Activated T-cell treated with anti-CD3 and anti-CD28 coated beads, Interleukin-2, amount 50 U/mL, for 24 hours (primary cell): ENCODE measurements around the gene FAM228B.
"Not testable (repeated sequence)": the region's sequence is repeated elsewhere in the genome, so short reads cannot be mapped to it uniquely, and the experiment has no call there.

Experiments
- DNase-seq: peaks from one replicate; pipeline ENCODE4 v3.0.0-alpha.2; 2020
- H3K27ac Mint-ChIP-seq: 2 replicates; pipeline ENCODE4 v1.8.0; 2020; ENCODE audit warnings: mild to moderate bottlenecking, mixed read lengths
- H3K27me3 Mint-ChIP-seq: 2 replicates; pipeline ENCODE4 v1.8.0; 2020; ENCODE audit warnings: mixed read lengths
- H3K36me3 Mint-ChIP-seq: 2 replicates; pipeline ENCODE4 v1.8.0; 2020; ENCODE audit warnings: low read depth, mixed read lengths
- H3K4me1 Mint-ChIP-seq: 2 replicates; pipeline ENCODE4 v1.8.0; 2020; ENCODE audit warnings: low read depth, mixed read lengths
- H3K4me3 Mint-ChIP-seq: 2 replicates; pipeline ENCODE4 v1.8.0; 2020; ENCODE audit warnings: mild to moderate bottlenecking, moderate library complexity, mixed read lengths
- H3K9me3 Mint-ChIP-seq: 2 replicates; pipeline ENCODE4 v1.8.0; 2020; ENCODE audit warnings: mixed read lengths

The FAM228B gene

DNA sequence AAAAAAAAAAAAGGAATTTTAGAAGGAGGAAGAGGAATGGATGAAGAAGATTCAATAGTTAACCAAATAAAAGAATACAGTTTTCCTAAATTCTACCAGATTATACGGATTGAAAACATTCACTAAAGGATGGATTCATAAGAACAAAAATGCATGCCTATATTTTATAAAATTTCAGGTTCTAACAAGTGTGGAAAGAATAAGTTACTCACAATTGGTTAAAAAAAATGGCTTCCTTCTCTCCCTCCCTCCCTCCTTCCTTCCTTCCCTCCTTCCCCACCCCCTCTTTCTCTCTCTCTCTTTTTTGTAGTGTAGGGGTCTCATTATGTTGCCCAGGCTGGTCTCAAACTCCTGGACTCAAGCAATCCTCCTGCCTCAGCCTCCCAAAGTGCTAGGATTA, 37.0 kb upstream of the FAM228B start:
- H3K27ac Mint-ChIP-seq: no peak overlapping the region
- no peak for DNase-seq
- no peak overlapping the region for H3K4me3 Mint-ChIP-seq
- no peaks in the 10 kb centered on the region for H3K9me3 Mint-ChIP-seq
- no peaks in the 10 kb centered on the region for H3K27me3 Mint-ChIP-seq
- H3K4me1 Mint-ChIP-seq: peaks cover 18% of the 10 kb centered on the region
- H3K36me3 Mint-ChIP-seq: peaks cover 10% of the 10 kb centered on the region

DNA sequence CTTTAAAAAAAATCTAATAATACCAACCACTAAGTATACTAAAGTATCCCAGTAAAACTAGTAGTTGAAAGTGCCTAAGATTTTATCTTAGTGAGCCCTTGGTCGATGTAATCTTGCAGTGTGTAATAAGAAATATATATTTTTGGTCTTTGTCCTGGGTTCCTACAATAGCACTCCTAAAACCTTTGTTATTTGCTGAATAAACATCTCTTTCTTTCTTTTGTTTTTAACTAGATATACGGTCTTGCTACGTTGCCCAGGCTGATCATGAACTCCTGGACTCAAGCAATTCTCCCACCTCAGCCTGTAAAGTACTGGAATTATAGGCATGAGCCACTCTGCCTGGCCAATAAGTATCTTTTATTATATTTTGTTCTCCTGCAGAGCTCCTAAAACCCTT, 36.2 kb upstream of the FAM228B start:
- Mint-ChIP-seq H3K27ac (no peak overlapping the region), H3K36me3 (peaks cover 10% of the 10 kb centered on the region), H3K27me3 (no peaks in the 10 kb centered on the region), H3K4me3 (no peak overlapping the region), H3K4me1 (peaks cover 18% of the 10 kb centered on the region), H3K9me3 (no peaks in the 10 kb centered on the region)
- no peak for DNase-seq

DNA sequence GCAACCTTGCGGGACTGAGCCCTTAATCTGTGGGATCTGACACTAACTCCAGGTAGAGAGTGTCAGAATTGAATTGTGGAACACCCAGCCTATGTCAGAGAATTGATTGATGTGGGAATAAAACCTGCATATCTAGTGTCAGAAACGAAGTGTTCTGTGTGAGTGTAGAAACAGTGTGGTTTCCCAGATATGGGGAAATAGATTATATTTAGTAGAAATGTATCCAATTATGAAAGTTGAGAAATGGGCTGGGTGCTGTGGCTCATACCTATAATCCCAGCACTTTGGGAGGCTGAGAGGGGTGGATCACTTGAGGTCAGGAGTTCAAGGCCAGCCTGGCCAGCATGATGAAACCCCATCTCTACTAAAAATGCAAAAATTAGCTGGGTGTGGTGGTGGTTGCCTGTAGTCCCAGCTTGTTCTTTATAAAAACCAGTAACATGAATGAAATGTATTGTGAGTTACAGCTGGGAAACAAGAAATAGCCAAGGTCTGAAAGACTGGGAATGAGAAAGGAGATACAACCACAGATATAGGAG, 34.4 kb upstream of the FAM228B start:
- Mint-ChIP-seq H3K36me3 (peaks cover 5% of the 10 kb centered on the region), H3K27me3 (no peaks in the 10 kb centered on the region), H3K4me1 (peaks cover 10% of the 10 kb centered on the region), H3K27ac (no peak overlapping the region), H3K9me3 (no peaks in the 10 kb centered on the region), H3K4me3 (no peak overlapping the region)
- no peak for DNase-seq

DNA sequence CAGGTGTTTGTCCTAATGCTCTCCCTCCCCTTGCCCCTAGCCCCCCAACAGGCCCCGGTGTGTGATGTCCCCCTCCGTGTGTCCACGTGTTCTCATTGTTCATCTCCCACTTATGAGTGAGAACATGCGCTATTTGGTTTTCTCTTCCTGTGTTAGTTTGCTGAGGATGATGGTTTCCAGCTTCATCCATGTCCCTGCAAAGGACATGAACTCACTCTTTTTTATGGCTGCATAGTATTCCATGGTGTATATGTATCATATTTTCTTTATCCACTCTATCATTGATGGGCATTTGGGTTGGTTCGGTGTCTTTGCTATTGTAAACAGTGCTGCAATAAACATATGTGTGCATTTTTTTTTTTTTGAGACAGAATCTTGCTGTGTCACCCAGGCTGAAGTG, 30.0 kb upstream of the FAM228B start:
- H3K4me1 Mint-ChIP-seq, H3K9me3 Mint-ChIP-seq, DNase-seq, H3K4me3 Mint-ChIP-seq, H3K27ac Mint-ChIP-seq, H3K27me3 Mint-ChIP-seq: not testable (repeated sequence)
- H3K36me3 Mint-ChIP-seq: peaks cover 22% of the 10 kb centered on the region

DNA sequence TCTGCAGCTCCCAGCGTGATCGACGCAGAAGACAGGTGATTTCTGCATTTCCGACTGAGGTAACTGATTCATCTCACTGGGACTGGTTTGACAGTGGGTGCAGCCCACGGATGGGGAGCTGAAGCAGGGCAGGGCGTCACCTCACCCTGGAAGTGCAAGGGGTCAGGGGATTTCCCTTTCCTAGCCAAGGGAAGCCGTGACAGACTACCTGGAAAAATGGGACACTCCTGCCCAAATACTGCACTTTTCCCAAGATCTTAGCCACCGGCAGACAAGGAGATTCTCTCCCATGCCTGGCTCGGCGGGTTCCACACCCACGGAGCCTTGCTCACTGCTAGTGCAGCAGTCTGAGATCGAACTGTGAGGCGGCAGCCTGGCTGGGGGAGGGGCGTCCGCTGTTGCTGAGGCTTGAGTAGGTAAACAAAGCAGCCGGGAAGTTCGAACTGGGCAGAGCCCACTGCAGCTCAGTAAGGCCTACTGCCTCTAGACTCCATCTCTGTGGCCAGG, 28.0 kb upstream of the FAM228B start:
- H3K27me3 Mint-ChIP-seq, H3K4me3 Mint-ChIP-seq, H3K27ac Mint-ChIP-seq, DNase-seq, H3K4me1 Mint-ChIP-seq, H3K9me3 Mint-ChIP-seq: not testable (repeated sequence)
- peaks cover 24% of the 10 kb centered on the region for H3K36me3 Mint-ChIP-seq

DNA sequence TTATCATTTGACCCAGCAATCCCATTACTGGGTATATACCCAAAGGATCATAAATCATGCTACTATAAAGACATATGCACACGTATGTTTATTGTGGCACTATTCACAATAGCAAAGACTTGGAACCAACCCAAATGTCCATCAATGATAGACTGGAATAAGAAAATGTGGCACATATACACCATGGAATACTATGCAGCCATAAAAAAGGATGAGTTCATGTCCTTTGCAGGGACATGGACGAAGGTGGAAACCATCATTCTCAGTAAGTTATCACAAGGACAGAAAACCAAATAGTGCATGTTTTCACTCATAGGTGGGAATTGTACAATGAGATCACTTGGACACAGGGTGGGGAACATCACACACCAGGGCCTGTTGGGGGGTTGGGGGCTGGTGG, 22.5 kb upstream of the FAM228B start:
- H3K4me3 Mint-ChIP-seq, H3K27ac Mint-ChIP-seq, DNase-seq, H3K4me1 Mint-ChIP-seq, H3K27me3 Mint-ChIP-seq, H3K9me3 Mint-ChIP-seq: not testable (repeated sequence)
- H3K36me3 Mint-ChIP-seq: peaks cover 30% of the 10 kb centered on the region

DNA sequence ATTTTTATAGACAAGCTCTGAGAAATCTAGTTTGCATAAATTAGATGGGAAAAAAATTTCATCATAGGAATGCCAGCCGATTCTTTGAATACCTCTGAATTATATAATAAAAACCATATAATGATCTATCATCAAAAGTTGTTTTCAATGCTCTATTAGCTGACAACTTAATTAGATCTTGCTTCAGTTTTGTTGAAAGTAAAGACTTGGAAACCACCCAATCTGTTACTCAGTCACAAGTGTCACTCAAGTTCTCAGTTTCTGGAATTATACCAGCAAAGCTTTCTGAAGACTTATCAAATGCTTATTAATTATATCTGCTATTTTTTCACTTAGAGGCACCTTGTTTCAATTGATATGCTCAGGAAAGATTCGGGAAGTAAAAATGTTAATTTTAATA, 21.3 kb upstream of the FAM228B start:
- H3K27me3 Mint-ChIP-seq: no peaks in the 10 kb centered on the region
- no peak overlapping the region for H3K4me3 Mint-ChIP-seq
- no peak for DNase-seq
- H3K9me3 Mint-ChIP-seq: peaks cover 14% of the 10 kb centered on the region
- peaks cover 21% of the 10 kb centered on the region for H3K36me3 Mint-ChIP-seq
- no peaks in the 10 kb centered on the region for H3K4me1 Mint-ChIP-seq
- H3K27ac Mint-ChIP-seq: no peak overlapping the region

DNA sequence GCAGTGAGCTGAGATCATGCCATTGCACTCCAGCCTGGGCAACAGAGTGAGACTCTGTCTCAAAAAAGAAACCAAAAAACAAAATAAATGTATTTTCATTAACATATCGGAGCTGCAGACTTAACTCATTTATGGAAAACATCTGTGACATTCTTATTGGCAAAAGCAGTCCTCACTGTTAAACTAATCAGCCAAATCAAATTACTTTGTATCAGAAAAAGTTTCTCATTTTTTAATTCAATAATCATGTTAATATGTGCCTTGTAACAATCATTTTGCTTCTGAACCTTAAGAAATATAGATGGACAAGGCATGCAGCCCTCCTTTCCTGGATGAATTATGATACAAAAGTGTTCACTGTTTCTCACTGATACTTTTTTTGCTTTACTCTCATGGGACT, 20.6 kb upstream of the FAM228B start:
- H3K27me3 Mint-ChIP-seq: no peaks in the 10 kb centered on the region
- H3K9me3 Mint-ChIP-seq: peaks cover 20% of the 10 kb centered on the region
- DNase-seq: no peak
- H3K4me3 Mint-ChIP-seq: no peak overlapping the region
- peaks cover 19% of the 10 kb centered on the region for H3K36me3 Mint-ChIP-seq
- H3K27ac Mint-ChIP-seq: no peak overlapping the region
- H3K4me1 Mint-ChIP-seq: no peaks in the 10 kb centered on the region

DNA sequence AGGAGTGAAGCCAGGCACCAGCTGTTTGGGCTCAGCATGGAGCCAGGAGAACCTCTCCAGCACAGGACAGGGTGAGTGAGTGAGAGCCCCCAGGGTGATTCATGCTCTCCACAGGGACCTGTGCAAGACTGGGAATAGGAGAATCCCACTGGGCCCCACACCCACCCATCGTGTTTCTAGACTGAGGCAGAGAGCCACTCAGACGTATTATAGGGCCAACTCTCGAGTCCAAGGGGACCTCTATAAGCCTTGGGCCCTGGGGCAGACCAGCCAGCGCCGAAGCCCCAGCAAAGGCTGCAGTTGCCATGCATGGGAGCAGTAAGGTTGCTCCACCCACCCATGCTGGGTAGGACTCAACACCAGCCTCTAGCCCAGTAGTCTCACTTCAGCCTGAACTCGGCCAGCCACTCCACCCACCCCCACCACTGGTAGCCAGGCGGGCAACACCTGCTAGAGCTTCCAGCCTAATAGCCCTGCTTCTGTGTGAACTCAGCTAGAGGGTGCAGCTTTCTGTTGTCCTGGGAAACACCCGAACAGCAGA, 19.1 kb upstream of the FAM228B start:
- H3K27ac Mint-ChIP-seq: no peak overlapping the region
- DNase-seq: no peak

DNA sequence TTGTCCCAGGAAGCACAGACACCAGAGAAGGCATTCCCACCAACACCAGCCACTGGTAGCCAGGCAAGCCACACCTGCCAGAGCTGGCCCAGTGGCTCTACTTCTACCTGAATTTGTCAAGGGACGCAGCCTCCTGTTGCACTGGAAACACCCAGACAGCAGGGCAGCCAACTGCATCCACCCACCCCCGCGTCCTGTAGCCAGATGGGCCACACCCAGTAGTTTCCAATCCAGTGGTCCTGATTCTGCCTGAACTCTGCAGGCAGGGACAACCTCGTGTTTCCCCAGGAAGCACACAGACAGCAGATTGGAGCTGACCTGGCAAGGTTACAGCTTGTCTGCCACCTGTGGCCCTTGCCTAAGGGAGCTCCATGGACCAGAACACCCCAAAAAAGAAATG, 18.4 kb upstream of the FAM228B start:
- DNase-seq: no peak
- Mint-ChIP-seq H3K36me3 (peaks cover 17% of the 10 kb centered on the region), H3K4me3 (no peak overlapping the region), H3K4me1 (no peaks in the 10 kb centered on the region), H3K27ac (no peak overlapping the region), H3K27me3 (no peaks in the 10 kb centered on the region), H3K9me3 (peaks cover 31% of the 10 kb centered on the region)

More for the DNA sequence above, 19.1 kb upstream of the FAM228B start:
- Mint-ChIP-seq H3K9me3 (peaks cover 28% of the 10 kb centered on the region), H3K27me3 (no peaks in the 10 kb centered on the region), H3K4me3 (no peak overlapping the region), H3K36me3 (peaks cover 19% of the 10 kb centered on the region), H3K4me1 (no peaks in the 10 kb centered on the region)

DNA sequence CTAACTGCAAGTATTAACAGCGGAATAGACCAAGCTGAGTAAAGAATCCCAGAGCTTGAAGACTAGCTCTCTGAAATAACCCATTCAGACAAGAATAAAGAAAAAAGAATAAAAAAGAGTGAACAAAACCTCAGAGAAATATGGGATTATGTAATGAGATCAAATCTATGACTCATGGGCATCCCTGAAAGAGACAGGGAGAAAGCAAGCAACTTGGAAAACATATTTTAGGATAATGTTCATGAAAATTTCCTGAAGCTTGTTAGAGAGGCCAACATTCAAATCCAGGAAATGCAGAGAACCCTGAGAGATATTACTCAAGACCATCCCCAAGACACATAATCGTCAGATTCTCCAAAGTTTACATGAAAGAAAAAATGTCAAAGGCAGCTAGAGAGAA, 17.5 kb upstream of the FAM228B start:
- no peak overlapping the region for H3K4me3 Mint-ChIP-seq
- no peak overlapping the region for H3K27ac Mint-ChIP-seq
- DNase-seq: no peak
- H3K36me3 Mint-ChIP-seq: peaks cover 13% of the 10 kb centered on the region
- H3K4me1 Mint-ChIP-seq: peaks cover 2% of the 10 kb centered on the region
- peaks cover 29% of the 10 kb centered on the region for H3K9me3 Mint-ChIP-seq
- H3K27me3 Mint-ChIP-seq: no peaks in the 10 kb centered on the region

DNA sequence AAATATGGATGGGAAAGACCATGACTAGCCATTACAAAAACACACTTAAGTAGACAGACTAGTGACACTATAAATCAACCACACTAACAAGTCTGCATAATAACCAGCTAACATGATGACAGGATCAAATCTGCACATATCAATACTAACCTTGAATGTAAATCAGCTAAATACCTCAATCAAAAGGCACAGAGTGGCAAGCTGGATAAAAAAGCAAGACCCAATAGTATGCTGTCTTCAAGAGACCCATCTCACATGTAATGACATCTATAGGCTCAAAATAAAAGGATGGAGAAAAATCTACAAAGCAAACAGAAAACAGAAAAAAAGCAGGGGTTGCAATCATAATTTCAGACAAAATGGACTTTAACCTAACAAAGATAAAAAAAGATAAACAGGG, 16.5 kb upstream of the FAM228B start:
- H3K4me1 Mint-ChIP-seq: peaks cover 2% of the 10 kb centered on the region
- H3K36me3 Mint-ChIP-seq: peaks cover 11% of the 10 kb centered on the region
- DNase-seq: no peak
- H3K4me3 Mint-ChIP-seq: no peak overlapping the region
- H3K9me3 Mint-ChIP-seq: peaks cover 29% of the 10 kb centered on the region
- H3K27me3 Mint-ChIP-seq: no peaks in the 10 kb centered on the region
- H3K27ac Mint-ChIP-seq: no peak overlapping the region

DNA sequence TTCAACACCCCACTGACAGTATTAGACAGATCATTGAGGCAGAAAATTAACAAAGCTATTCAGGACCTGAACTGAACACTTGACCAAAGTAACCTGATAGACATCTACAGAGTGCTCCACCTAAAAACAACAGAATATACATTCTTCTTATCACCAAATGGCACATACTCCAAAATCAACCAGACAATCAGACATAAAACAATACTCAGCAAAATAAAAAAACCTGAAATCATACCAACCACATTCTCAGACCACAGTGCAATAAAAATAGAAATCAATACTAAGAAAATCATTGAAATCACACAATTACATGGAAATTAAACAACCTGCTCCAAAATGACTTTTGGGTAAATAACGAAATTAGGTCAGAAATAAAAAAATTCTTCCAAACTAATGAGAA, 15.9 kb upstream of the FAM228B start:
- H3K4me1 Mint-ChIP-seq: peaks cover 2% of the 10 kb centered on the region
- H3K27ac Mint-ChIP-seq: no peak overlapping the region
- DNase-seq: no peak
- H3K4me3 Mint-ChIP-seq: no peak overlapping the region
- H3K27me3 Mint-ChIP-seq: no peaks in the 10 kb centered on the region
- H3K36me3 Mint-ChIP-seq: peaks cover 6% of the 10 kb centered on the region
- H3K9me3 Mint-ChIP-seq: peaks cover 29% of the 10 kb centered on the region

DNA sequence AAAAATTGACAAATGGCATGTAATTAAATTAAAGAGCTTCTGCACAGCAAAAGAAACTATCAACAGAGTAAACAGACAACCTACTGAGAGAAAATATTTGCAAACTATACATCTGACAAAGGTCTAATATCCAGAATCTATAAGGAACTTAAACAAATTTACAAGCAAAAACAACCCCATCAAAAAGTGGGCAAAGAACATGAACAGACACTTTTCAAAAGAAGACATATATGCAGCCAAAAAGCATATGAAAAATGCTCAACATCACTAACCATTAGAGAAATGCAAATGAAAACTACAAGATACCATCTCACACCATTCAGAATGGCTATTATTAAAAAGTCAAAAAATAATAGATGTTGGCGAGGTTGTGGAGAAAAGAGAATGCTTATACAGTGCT, 13.8 kb upstream of the FAM228B start:
- H3K27me3 Mint-ChIP-seq, H3K27ac Mint-ChIP-seq, H3K4me1 Mint-ChIP-seq, DNase-seq, H3K4me3 Mint-ChIP-seq, H3K36me3 Mint-ChIP-seq: not testable (repeated sequence)
- peaks cover 29% of the 10 kb centered on the region for H3K9me3 Mint-ChIP-seq

DNA sequence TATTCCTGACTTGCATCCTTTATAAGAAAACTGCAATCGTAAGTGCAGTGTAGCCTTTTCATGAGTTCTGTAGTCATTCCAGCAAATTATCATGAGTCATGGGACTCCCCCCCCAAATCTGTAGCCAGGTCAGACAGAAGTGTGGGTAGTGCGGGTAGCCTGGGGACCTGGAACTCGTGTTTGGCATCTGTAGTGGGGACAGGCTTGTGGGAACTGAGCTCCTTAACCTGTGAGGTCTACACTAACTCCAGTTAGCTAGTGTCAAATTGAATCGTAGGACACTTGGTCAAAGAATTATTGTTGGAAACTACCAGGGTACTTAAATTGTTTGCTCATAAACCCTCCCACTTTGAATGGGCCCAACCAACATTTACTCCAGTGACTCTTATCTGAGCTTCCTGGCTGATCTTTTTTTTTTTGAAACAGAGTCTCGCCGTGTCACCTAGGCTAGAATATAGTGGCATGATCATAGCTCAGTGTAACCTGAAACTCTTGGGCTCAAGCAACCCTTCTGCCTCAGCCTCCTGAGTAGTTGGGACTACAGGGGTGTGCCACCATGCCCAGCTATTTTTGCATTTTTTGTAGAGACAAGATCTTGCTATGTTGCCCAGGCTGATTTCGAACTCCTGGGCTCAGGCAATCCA, 12.5 kb upstream of the FAM228B start:
- no peak overlapping the region for H3K27ac Mint-ChIP-seq
- H3K4me3 Mint-ChIP-seq: no peak overlapping the region
- peaks cover 2% of the 10 kb centered on the region for H3K4me1 Mint-ChIP-seq
- no peak for DNase-seq
- peaks cover 25% of the 10 kb centered on the region for H3K9me3 Mint-ChIP-seq
- H3K27me3 Mint-ChIP-seq: no peaks in the 10 kb centered on the region
- no peaks in the 10 kb centered on the region for H3K36me3 Mint-ChIP-seq
